ENCODE data around the gene RSAD1.

The RSAD1 gene

GRCh38 chr17:50478391-50479381 lies at the start of gene RSAD1:
Gene RSAD1, plus strand, starts transcription at chr17:50478860. Its CDS starts 25 bp downstream, at chr17:50478885.
- peak; percentile 84 to 94 for DNase-seq

DNA sequence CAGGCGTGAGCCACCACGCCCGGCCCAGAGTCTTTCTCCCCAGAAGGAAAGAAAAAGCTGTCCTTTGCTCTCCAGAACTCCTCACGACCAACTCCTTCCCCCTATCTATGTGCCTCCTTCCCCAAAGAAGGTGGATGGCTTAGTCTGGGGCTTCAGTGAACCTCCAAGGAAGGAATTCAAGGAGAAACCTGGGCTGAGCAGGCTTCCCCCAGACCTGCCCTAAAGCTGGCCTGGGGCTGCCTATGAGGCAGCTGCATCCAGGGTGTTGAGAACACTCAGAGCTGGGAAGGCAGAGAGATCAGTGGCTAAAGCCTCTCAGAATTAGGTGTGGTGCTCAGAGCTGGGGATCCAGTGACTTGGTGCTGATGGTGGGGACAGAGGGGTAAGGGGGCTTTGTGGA lies 48.9 kb upstream of the RSAD1 start:
- DNase-seq, result no peak

- no peak for DNase-seq
These were observed 47.6 kb upstream of the RSAD1 start for GRCh38 chr17:50430821-50431618.

- DNase-seq, result no peak
These were observed 46.4 kb upstream of the RSAD1 start for GRCh38 chr17:50432125-50432762.

- no peak for DNase-seq
These were observed 41.3 kb upstream of the RSAD1 start for GRCh38 chr17:50437409-50437808.

DNA sequence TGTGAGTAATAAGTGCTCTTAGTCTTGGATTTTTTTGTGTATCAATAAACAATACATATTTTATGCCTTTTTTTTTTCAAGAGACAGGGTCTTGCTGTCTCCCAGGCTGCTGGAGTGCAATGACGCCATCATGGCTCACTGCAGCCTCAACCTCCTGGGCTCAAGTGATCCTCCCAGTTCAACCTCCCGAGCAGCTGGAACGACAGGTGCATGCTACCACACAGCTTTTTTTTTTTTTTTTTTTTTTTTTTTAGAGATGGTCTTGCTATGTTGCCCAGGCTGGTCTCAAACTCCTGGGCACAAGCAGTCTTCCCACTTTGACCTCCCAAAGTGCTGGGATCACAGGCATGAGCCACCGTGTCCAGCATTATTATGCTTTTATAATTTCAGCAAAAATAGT lies 39.7 kb upstream of the RSAD1 start:
- DNase-seq, result no peak

GRCh38 chr17:50440172-50440837 lies 38.4 kb upstream of the RSAD1 start:
- DNase-seq, result no peak

GRCh38 chr17:50440838-50441829 lies 37.5 kb upstream of the RSAD1 start:
- DNase-seq, result no peak

GRCh38 chr17:50443505-50443974 lies 35.1 kb upstream of the RSAD1 start:
- DNase-seq, result no peak

DNA sequence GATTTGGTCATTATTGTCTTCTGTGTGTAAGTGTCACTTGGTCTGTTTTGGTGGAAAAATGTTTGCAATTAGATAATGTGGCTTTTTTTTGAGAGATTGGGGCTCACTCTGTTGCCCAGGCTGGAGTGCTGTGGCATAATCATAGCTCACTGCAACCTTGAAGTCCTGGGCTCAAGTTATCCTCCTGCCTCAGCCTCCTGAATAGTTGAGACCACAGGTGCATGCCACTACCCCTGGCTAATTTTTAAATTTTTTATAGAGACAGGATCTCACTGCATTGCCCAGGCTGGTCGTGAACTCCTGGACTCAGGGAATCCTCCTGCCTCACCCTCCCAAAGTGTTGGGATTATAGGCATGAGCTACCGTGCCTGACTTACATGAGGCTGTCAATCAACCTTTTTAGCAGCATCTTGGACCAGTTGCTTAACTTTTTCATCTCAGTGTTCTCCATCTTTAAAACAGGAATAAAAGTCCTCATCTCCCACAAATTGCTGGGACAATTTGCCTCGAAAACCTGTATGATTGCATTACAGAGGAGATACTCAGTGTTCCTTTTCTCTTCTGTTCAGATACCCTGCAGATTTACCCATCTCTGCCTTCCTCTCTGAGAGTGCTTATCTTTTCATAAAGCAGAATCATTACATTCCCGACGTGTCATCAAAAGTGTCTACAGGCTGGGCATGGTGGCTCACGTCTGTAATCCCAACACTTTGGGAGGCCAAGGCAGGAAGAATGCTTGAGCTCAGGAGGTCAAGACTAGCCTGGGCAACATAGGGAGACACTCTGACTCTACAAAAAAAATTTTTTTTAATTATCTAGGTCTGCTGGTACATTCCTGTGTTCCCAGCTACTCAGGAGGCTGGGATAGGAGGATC lies 33.6 kb upstream of the RSAD1 start:
- DNase-seq, result no peak

- no peak for DNase-seq
These were observed 32.8 kb upstream of the RSAD1 start for GRCh38 chr17:50445730-50446325.

DNA sequence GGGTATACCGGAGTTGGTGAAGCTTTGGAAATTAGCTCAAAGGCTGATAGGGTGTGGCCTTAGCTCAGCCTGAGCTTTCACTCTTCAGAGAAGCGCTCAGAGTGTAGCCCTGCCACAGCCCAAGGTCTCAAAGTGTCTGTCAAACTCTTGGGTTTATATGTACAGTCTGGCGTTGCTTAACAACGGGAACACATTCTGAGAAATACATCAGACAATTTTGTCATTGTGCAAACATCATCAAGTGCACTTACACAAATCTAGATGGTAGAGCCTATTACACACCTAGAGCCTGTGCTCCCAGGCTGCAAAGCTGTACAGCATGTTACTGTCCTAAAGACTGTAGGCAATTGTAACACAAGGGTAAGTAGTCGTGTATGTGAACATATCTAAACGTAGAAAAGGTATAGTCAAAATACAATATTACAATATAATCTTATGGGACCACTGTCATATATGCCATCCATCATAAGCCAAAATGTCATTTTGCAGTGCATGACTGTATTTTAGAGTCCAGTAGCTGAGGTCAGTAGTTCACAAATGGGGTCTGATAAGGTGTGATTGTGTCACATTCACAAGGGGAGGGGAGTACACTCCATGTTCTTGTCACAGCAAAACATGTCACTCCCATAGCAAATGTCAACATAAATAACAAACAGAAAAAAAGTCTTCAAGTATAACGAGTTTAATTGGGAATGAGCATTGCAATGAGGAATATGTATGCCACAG lies 30.6 kb upstream of the RSAD1 start:
- DNase-seq, result no peak

DNA sequence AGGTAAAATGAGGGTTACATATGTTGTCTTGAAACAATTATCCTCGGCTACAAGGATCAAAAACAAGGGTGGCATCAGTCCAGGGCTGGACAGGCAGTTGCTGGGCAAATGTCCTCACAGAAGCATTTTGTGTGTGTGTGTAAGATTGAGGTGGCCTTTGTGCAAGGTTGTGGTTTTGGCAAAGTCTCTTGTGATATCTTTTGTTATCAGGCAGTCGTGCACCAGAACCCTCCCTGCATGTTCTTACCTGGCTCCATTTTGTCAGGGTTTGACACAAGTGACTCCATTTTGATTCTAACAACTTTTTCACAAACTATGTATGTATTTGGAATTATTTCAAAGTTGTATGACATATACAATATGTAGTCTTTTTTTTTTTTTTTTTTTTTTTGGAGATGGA lies 30.0 kb upstream of the RSAD1 start:
- no peak for DNase-seq

DNA sequence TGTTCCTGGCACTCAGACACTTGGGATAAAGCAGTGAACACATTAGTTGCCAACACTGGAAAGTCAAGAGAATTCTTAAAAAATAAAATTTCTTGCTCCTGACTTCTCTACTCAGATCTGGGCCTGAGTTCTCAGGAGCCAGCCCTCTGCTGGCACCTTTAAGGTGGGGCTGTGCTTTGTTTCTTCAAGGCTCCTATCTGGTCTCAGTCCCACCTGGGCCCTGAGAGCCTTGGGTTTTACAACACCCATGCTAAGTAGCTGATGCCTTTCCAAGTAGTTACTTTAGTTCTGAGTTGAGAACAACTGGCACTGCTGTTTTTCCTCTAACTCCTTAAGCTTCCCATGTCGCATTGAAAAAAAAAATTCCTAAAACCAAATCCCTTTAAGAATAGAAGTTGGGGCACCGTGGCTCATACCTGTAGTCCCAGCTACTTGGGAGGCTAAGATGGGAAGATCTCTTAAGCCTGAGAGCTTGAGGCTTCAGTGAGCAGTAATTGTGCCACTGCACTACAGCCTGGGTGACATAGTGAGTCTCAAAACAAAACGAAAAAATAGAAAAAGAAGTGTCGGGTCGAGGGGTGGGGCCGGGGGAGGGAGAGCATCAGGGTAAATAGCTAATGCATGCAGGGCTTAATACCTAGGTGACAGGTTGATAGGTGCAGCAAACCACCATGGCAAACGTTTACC lies 26.6 kb upstream of the RSAD1 start:
- no peak for DNase-seq

GRCh38 chr17:50452630-50453300 lies 25.9 kb upstream of the RSAD1 start:
- DNase-seq, result no peak

GRCh38 chr17:50453901-50454300 lies 24.8 kb upstream of the RSAD1 start:
- DNase-seq, result no peak

GRCh38 chr17:50457621-50458020 lies 21.0 kb upstream of the RSAD1 start:
- no peak for DNase-seq

- DNase-seq, result no peak
These were observed 20.4 kb upstream of the RSAD1 start for GRCh38 chr17:50458270-50458669.
